Brain microvascular endothelial cell (primary cell): ENCODE measurements around the gene CDK5RAP2.

Experiments used
- DNase-seq: peaks from one replicate; pipeline ENCODE4 v3.0.0-alpha.2; 2020
- H3K27ac ChIP-seq: fragments of 250-450 bp; sonication (Bioruptor Pico); 2 replicates; pipeline ENCODE4 v1.5.1; 2020; ENCODE audit warnings: mild to moderate bottlenecking, moderate library complexity
- H3K27me3 ChIP-seq: fragments of 250-450 bp; sonication (Bioruptor Pico); replicated peaks from 2 replicates; pipeline ENCODE4 v1.5.1; 2020; ENCODE audit warnings: mild to moderate bottlenecking
- H3K36me3 ChIP-seq: fragments of 250-450 bp; sonication (Bioruptor Pico); replicated peaks from 2 replicates; pipeline ENCODE4 v1.5.1; 2020; ENCODE audit warnings: mild to moderate bottlenecking
- H3K4me3 ChIP-seq: 2 replicates; pipeline ENCODE4 v1.5.1; 2011; ENCODE audit warnings: low read depth, mild to moderate bottlenecking, control low read depth, low read length, moderate library complexity
- CTCF ChIP-seq: IDR thresholded peaks from 2 replicates; pipeline ENCODE4 v1.5.1; 2011; ENCODE audit warnings: low read depth, mild to moderate bottlenecking, moderate library complexity, low read length, control low read depth, inconsistent platforms; ENCODE audit errors: missing control alignments
- in situ Hi-C: cut with HindIII; loops from 2 replicates; pipeline ENCODE4 v1.10.0; 2017; ENCODE audit warnings: low sequenced_read_pairs, low pct_ligation_motif_present

Gene CDK5RAP2

GRCh38 chr9:120362446-120362845 is 217.5 kb downstream of the CDK5RAP2 start:
- in situ Hi-C loops = no loop called here
- DNase-seq = peak; percentile 33
- Histone ChIP-seq H3K27ac (no peak overlapping the region), H3K36me3 (no peaks in the 10 kb centered on the region), H3K4me3 (no peak overlapping the region), H3K27me3 (no peaks in the 10 kb centered on the region)
- TF ChIP-seq CTCF = no peak

GRCh38 chr9:120361551-120361950 is 218.4 kb downstream of the CDK5RAP2 start:
- in situ Hi-C loops = no loop called here
- TF ChIP-seq CTCF = no peak
- DNase-seq = no peak
- Histone ChIP-seq H3K27me3 (no peaks in the 10 kb centered on the region), H3K4me3 (no peak overlapping the region), H3K27ac (no peak overlapping the region), H3K36me3 (no peaks in the 10 kb centered on the region)

- in situ Hi-C loops = no loop called here
- Histone ChIP-seq H3K4me3 (no peak overlapping the region), H3K27ac (no peak overlapping the region), H3K27me3 (no peaks in the 10 kb centered on the region), H3K36me3 (no peaks in the 10 kb centered on the region)
- DNase-seq = no peak
- TF ChIP-seq CTCF = no peak
Observed at GRCh38 chr9:120360510-120360909, 219.5 kb downstream of the CDK5RAP2 start.

- in situ Hi-C loops = no loop called here
- H3K36me3 ChIP-seq = no peaks in the 10 kb centered on the region
- no peak for DNase-seq
- H3K27me3 ChIP-seq = no peaks in the 10 kb centered on the region
- TF ChIP-seq CTCF = no peak
- H3K27ac ChIP-seq = no peak overlapping the region
- no peak overlapping the region for H3K4me3 ChIP-seq
Observed at GRCh38 chr9:120360046-120360445, 219.9 kb downstream of the CDK5RAP2 start.

GRCh38 chr9:120358877-120359276 is 221.1 kb downstream of the CDK5RAP2 start:
- DNase-seq = no peak
- H3K27ac ChIP-seq = no peak overlapping the region
- no peaks in the 10 kb centered on the region for H3K36me3 ChIP-seq
- no peaks in the 10 kb centered on the region for H3K27me3 ChIP-seq
- TF ChIP-seq CTCF = no peak
- H3K4me3 ChIP-seq = no peak overlapping the region
- in situ Hi-C loops = no loop called here

GRCh38 chr9:120353506-120353905 is 226.5 kb downstream of the CDK5RAP2 start:
- in situ Hi-C loops = no loop called here
- no peak overlapping the region for H3K4me3 ChIP-seq
- no peaks in the 10 kb centered on the region for H3K27me3 ChIP-seq
- DNase-seq = no peak
- H3K27ac ChIP-seq = no peak overlapping the region
- no peak for TF ChIP-seq CTCF
- H3K36me3 ChIP-seq = no peaks in the 10 kb centered on the region
